ENCODE results near the gene MAPRE3. TPM values are rescaled to one million over a fixed set of nuclear protein-coding genes. Genes with fewer than 3 reads are reported as not detected.
A peak's percentile ranks its signal among the peaks of the same experiment; 100 is the strongest.

The MAPRE3 gene
- total RNA-seq, 4 donors from 2014 or later: 9.3 to 23.0 (median 13.4) TPM

- no peaks in the 10 kb centered on the region for H3K9me3 ChIP-seq
- peaks cover 8 to 14% (median 12%) of the 10 kb centered on the region in 4 donors for H3K36me3 ChIP-seq
- intact Hi-C loops (cut with DNase I): no loop called here
- DNase-seq (ENCODE audit: extremely low spot score): no peak
- no peaks in the 10 kb centered on the region for H3K27me3 ChIP-seq
- 80% methylated on average over 3 of the region's 3 CpGs for WGBS
- TF ChIP-seq EP300 (IDR thresholded peaks at IDR 0.05) (no peak), POLR2AphosphoS5 (IDR thresholded peaks at IDR 0.05) (no peak), CTCF (IDR thresholded peaks at IDR 0.05) (no peak), POLR2A (IDR thresholded peaks at IDR 0.05; ENCODE audit: low read depth) (no peak)
- H3K4me1 ChIP-seq: peaks cover 24 to 40% (median 33%) of the 10 kb centered on the region in 4 donors
- H3K4me3 ChIP-seq: no peak overlapping the region
- no peak overlapping the region for H3K27ac ChIP-seq (replicated peaks in 1 of 4)
These were observed 47.7 kb downstream of the MAPRE3 start for GRCh38 chr2:27018142-27018541.

- H3K27ac ChIP-seq (replicated peaks in 1 of 4): peak overlapping the region in 1 of 4 donors; percentile 43
- no peak for TF ChIP-seq EP300 (IDR thresholded peaks at IDR 0.05)
- TF ChIP-seq POLR2AphosphoS5 (IDR thresholded peaks at IDR 0.05): no peak
- no peak for TF ChIP-seq POLR2A (IDR thresholded peaks at IDR 0.05; ENCODE audit: low read depth)
- TF ChIP-seq CTCF (IDR thresholded peaks at IDR 0.05): no peak
- no peak overlapping the region for H3K4me3 ChIP-seq
- peaks cover 24 to 37% (median 33%) of the 10 kb centered on the region in 4 donors for H3K4me1 ChIP-seq
- DNase-seq (ENCODE audit: extremely low spot score): no peak
- H3K36me3 ChIP-seq: peaks cover 8 to 28% (median 26%) of the 10 kb centered on the region in 4 donors
- H3K27me3 ChIP-seq: no peaks in the 10 kb centered on the region
- WGBS: 93% methylated on average over 9 of the region's 9 CpGs
- no peaks in the 10 kb centered on the region for H3K9me3 ChIP-seq
- intact Hi-C loops (cut with DNase I): no loop called here
These were observed 49.0 kb downstream of the MAPRE3 start for GRCh38 chr2:27019459-27019858.

GRCh38 chr2:27019931-27020855 is 49.8 kb downstream of the MAPRE3 start:
- H3K27me3 ChIP-seq: no peaks in the 10 kb centered on the region
- H3K27ac ChIP-seq (replicated peaks in 1 of 4): peak overlapping the region in 2 of 4 donors; percentile 15 to 43
- H3K9me3 ChIP-seq: no peaks in the 10 kb centered on the region
- DNase-seq (ENCODE audit: extremely low spot score): no peak
- H3K4me3 ChIP-seq: no peak overlapping the region
- intact Hi-C loops (cut with DNase I): no loop called here
- H3K4me1 ChIP-seq: peaks cover 19 to 32% (median 29%) of the 10 kb centered on the region in 4 donors
- TF ChIP-seq POLR2A (IDR thresholded peaks at IDR 0.05; ENCODE audit: low read depth) (no peak), EP300 (IDR thresholded peaks at IDR 0.05) (no peak), CTCF (IDR thresholded peaks at IDR 0.05) (no peak), POLR2AphosphoS5 (IDR thresholded peaks at IDR 0.05) (no peak)
- H3K36me3 ChIP-seq: peaks cover 8 to 34% (median 33%) of the 10 kb centered on the region in 4 donors
- WGBS: 69% methylated on average over 8 of the region's 9 CpGs

GRCh38 chr2:27021253-27022049 is 51.0 kb downstream of the MAPRE3 start:
- TF ChIP-seq POLR2A (IDR thresholded peaks at IDR 0.05; ENCODE audit: low read depth) (no peak), EP300 (IDR thresholded peaks at IDR 0.05) (no peak), CTCF (IDR thresholded peaks at IDR 0.05) (no peak), POLR2AphosphoS5 (IDR thresholded peaks at IDR 0.05) (no peak)
- H3K27ac ChIP-seq (replicated peaks in 1 of 4): no peak overlapping the region
- H3K4me1 ChIP-seq: peaks cover 6 to 23% (median 16%) of the 10 kb centered on the region in 4 donors
- no peaks in the 10 kb centered on the region for H3K9me3 ChIP-seq
- WGBS: 84% methylated on average over 11 of the region's 11 CpGs
- no peak overlapping the region for H3K4me3 ChIP-seq
- peaks cover 8 to 46% (median 45%) of the 10 kb centered on the region in 4 donors for H3K36me3 ChIP-seq
- intact Hi-C loops (cut with DNase I): no loop called here
- no peak for DNase-seq (ENCODE audit: extremely low spot score)
- no peaks in the 10 kb centered on the region for H3K27me3 ChIP-seq
